Endothelial cell of umbilical vein (primary cell): ENCODE measurements around the gene PHF24. TPM values are rescaled to one million over a fixed set of nuclear protein-coding genes. Genes with fewer than 3 reads are reported as not detected.

Experiments used
- BruUV-seq: library from RNA; stranded (reverse); fragments of 400-500 nt; replicated peaks from 2 replicates; lab custom pipeline; 2021; lab: Mats Ljungman, UMichigan
- CTCF ChIA-PET: fragments of 300-600, 350-600 bp; sonication (Branson Sonifier 250); formaldehyde crosslinking; loops from one replicate; lab custom pipeline; 2021; ENCODE audit warnings: antibody characterized with exemption, inconsistent platforms; lab: Charles Lee
- POLR2A ChIA-PET: fragments of 300-600, 350-600 bp; sonication (Branson Sonifier 250); formaldehyde crosslinking; loops from one replicate; lab custom pipeline; 2021; ENCODE audit warnings: antibody characterized with exemption, inconsistent platforms; lab: Charles Lee
- DNase-seq: peaks from one replicate; pipeline ENCODE4 v3.0.0-alpha.2; 2011; ENCODE audit warnings: low read depth, low spot score
- FAIRE-seq: peaks from 2 replicates; lab custom pipeline; 2011; peaks lifted over from hg19 to GRCh38; lab: Jason Lieb, UNC
- H2AFZ ChIP-seq: 2 replicates; pipeline ENCODE4 v1.6.0; 2012; ENCODE audit warnings: low read depth, low read length, control low read depth, inconsistent platforms
- H3K27ac ChIP-seq: 2 replicates; pipeline ENCODE4 v1.5.1; 2011; ENCODE audit warnings: low read depth, mild to moderate bottlenecking, control low read depth, low read length, moderate library complexity; ENCODE audit not compliant: insufficient read depth
- H3K27me3 ChIP-seq, 2 experiments: 2 replicates each; pipeline versions ENCODE4 v1.6.0 to v1.6.1; 2011; ENCODE audit warnings: low read length in 2 of 2, mixed read lengths in 1 of 2; ENCODE audit not compliant: control insufficient read depth in 2 of 2, insufficient read depth in 2 of 2
- H3K36me3 ChIP-seq, 2 experiments: 2 replicates in 1 of 2; 3 replicates in 1 of 2; pipeline ENCODE4 v1.5.1; 2011; ENCODE audit warnings: low read length in 2 of 2, mild to moderate bottlenecking in 1 of 2, moderate library complexity in 1 of 2; ENCODE audit not compliant: control insufficient read depth in 2 of 2, insufficient read depth in 2 of 2; ENCODE audit errors: extremely low read depth in 1 of 2
- H3K4me1 ChIP-seq: 3 replicates; pipeline ENCODE4 v1.5.1; 2011; ENCODE audit warnings: mild to moderate bottlenecking, low read length; ENCODE audit not compliant: control insufficient read depth, insufficient read depth; ENCODE audit errors: extremely low read depth
- H3K4me2 ChIP-seq: 2 replicates; pipeline ENCODE4 v1.6.1; 2011; ENCODE audit warnings: low read length, control low read depth, mixed read lengths; ENCODE audit not compliant: insufficient read depth
- H3K4me3 ChIP-seq, 3 experiments: fragments of 200-600 bp in 1 of 3; sonication (generic), shearing (Covaris generic) in 1 of 3; replicated peaks in 1 of 3; 2 replicates each; pipeline ENCODE4 v1.5.1; 2011 to 2016; ENCODE audit warnings: control low read depth in 3 of 3, low read length in 3 of 3, mild to moderate bottlenecking in 2 of 3, inconsistent platforms in 1 of 3, low read depth in 1 of 3, moderate library complexity in 1 of 3; ENCODE audit not compliant: insufficient read depth in 1 of 3
- H3K79me2 ChIP-seq: 2 replicates; pipeline ENCODE4 v1.6.0; 2012; ENCODE audit warnings: low read length, inconsistent platforms; ENCODE audit not compliant: control insufficient read depth, insufficient read depth
- H3K9ac ChIP-seq: replicated peaks from 2 replicates; pipeline ENCODE3; 2011; ENCODE audit warnings: low read length, control low read depth; ENCODE audit not compliant: insufficient read depth; ENCODE audit errors: extremely low read depth
- H3K9me1 ChIP-seq: replicated peaks from 3 replicates; pipeline ENCODE4 v1.6.0; 2011; ENCODE audit warnings: mild to moderate bottlenecking, low read length; ENCODE audit not compliant: control insufficient read depth, insufficient read depth; ENCODE audit errors: extremely low read depth
- H3K9me3 ChIP-seq: replicated peaks from 2 replicates; pipeline ENCODE4 v1.5.1; 2012; ENCODE audit warnings: low read length, inconsistent platforms; ENCODE audit not compliant: control insufficient read depth, insufficient read depth
- H4K20me1 ChIP-seq: replicated peaks from 2 replicates; pipeline ENCODE3; 2011; ENCODE audit warnings: mild to moderate bottlenecking, low read length; ENCODE audit not compliant: control insufficient read depth, insufficient read depth; ENCODE audit errors: extremely low read depth
- EZH2 ChIP-seq: IDR thresholded peaks from 2 replicates; pipeline ENCODE4 v1.6.1; 2012; ENCODE audit warnings: borderline replicate concordance, low read depth, mild to moderate bottlenecking, moderate library complexity, low read length, inconsistent platforms; ENCODE audit not compliant: severe bottlenecking
- FOS ChIP-seq: IDR thresholded peaks from 2 replicates; pipeline ENCODE4 v1.6.1; 2011; ENCODE audit warnings: mild to moderate bottlenecking, low read length, moderate library complexity, borderline replicate concordance; ENCODE audit not compliant: insufficient read depth
- GATA2 ChIP-seq: IDR thresholded peaks from 2 replicates; pipeline ENCODE4 v1.7.0; 2011; ENCODE audit warnings: low read depth, mild to moderate bottlenecking, moderate library complexity, mixed read lengths, low read length; ENCODE audit not compliant: insufficient read length, insufficient read depth
- JUN ChIP-seq: IDR thresholded peaks from 2 replicates; pipeline ENCODE4 v1.6.1; 2011; ENCODE audit warnings: borderline replicate concordance, low read depth; ENCODE audit not compliant: insufficient read length, insufficient read depth
- MAX ChIP-seq: IDR thresholded peaks from 2 replicates; pipeline ENCODE4 v1.6.1; 2011; ENCODE audit not compliant: insufficient read depth, insufficient read length
- MYC ChIP-seq: IDR thresholded peaks from one replicate; pipeline ENCODE4 v1.6.1; 2011; ENCODE audit warnings: mild to moderate bottlenecking, low read depth, low read length
- POLR2A ChIP-seq: IDR thresholded peaks from 2 replicates; pipeline ENCODE4 v1.6.1; 2012; ENCODE audit warnings: low read depth, mild to moderate bottlenecking, control low read depth, low read length
- POLR2AphosphoS5 ChIP-seq: IDR thresholded peaks from 2 replicates; pipeline ENCODE4 v1.6.1; 2012; ENCODE audit warnings: low read depth, mild to moderate bottlenecking, control low read depth, low read length, moderate library complexity; ENCODE audit not compliant: insufficient read depth
- dilution Hi-C: fragments of 300-500 bp; cut with MboI; formaldehyde crosslinking; loops from one replicate; pipeline ENCODE4 v1.15.0; 2019; ENCODE audit warnings: low sequenced_read_pairs; ENCODE audit not compliant: extremely low pct_ligation_motif_present
- intact Hi-C: fragments of 100-400 bp; cut with micrococcal nuclease; formaldehyde crosslinking; loops from one replicate; pipeline ENCODE4 v1.10.0; 2022
- polyA plus RNA-seq, 4 experiments: library from polyadenylated mRNA; depleted of rRNA in 3 of 4; stranded (reverse) in 3 of 4; unstranded in 1 of 4; fragments of >200 nt; gene quantifications; 2 replicates each; pipeline versions ENCODE4 v1.2.1 to v1.2.3, GENCODE V29; 2011 to 2012; ENCODE audit warnings: missing spikeins in 1 of 4
- total RNA-seq: library from RNA; stranded (reverse); gene quantifications from 2 replicates; pipeline ENCODE4 v1.2.3, GENCODE V29; 2021
- TF ChIP-seq, protein P1 (sequence below), 2 donors: IDR thresholded peaks; 1 replicate in 1 of 2; 2 replicates in 1 of 2; pipeline ENCODE4 v1.5.1; 2011; ENCODE audit warnings: low read length in 2 of 2, mild to moderate bottlenecking in 2 of 2, moderate library complexity in 2 of 2, control low read depth in 1 of 2, inconsistent platforms in 1 of 2, low read depth in 1 of 2; ENCODE audit not compliant: insufficient read depth in 1 of 2; ENCODE audit errors: extremely low read depth in 1 of 2

Gene PHF24
- total and polyA plus RNA-seq, 2 donors (not counting 3 experiments of a cell fraction or from before 2014, with no cell fraction given) = not detected

- Histone ChIP-seq H3K27ac (no peak overlapping the region), H2AFZ (no peak overlapping the region), H3K27me3 (peaks cover 9 to 46% of the 10 kb centered on the region in 2 experiments), H3K79me2 (no peaks in the 10 kb centered on the region), H3K4me2 (no peak overlapping the region), H4K20me1 (no peaks in the 10 kb centered on the region), H3K36me3 (no peaks in the 10 kb centered on the region), H3K4me3 (no peak overlapping the region), H3K4me1 (no peaks in the 10 kb centered on the region), H3K9ac (no peak overlapping the region), H3K9me1 (no peaks in the 10 kb centered on the region), H3K9me3 (no peaks in the 10 kb centered on the region)
- intact Hi-C loops (no loop called here), dilution Hi-C loops (no loop called here)
- FAIRE-seq (no peak), DNase-seq (no peak)
- no TSS peak for BruUV-seq
- POLR2A ChIA-PET = no interaction called here
- CTCF ChIA-PET = interaction anchor here (1.0 to 1.2 kb wide), 2 partner anchors 19 to 49 kb away, joined by 4 to 5 read pairs; no protein-coding TSS in a partner anchor
- no peak for TF ChIP-seq POLR2A
- no peak for TF ChIP-seq FOS
- TF ChIP-seq MAX = no peak
- no peak for TF ChIP-seq POLR2AphosphoS5
- TF ChIP-seq EZH2 = no peak
- no peak for TF ChIP-seq MYC
- TF ChIP-seq, protein P1, sequence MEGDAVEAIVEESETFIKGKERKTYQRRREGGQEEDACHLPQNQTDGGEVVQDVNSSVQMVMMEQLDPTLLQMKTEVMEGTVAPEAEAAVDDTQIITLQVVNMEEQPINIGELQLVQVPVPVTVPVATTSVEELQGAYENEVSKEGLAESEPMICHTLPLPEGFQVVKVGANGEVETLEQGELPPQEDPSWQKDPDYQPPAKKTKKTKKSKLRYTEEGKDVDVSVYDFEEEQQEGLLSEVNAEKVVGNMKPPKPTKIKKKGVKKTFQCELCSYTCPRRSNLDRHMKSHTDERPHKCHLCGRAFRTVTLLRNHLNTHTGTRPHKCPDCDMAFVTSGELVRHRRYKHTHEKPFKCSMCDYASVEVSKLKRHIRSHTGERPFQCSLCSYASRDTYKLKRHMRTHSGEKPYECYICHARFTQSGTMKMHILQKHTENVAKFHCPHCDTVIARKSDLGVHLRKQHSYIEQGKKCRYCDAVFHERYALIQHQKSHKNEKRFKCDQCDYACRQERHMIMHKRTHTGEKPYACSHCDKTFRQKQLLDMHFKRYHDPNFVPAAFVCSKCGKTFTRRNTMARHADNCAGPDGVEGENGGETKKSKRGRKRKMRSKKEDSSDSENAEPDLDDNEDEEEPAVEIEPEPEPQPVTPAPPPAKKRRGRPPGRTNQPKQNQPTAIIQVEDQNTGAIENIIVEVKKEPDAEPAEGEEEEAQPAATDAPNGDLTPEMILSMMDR (IDR thresholded peaks at IDR 0.05; ENCODE audit: extremely low read depth in 1 of 2, insufficient read depth in 1 of 2, low read depth in 1 of 2, low read length in 2 of 2) = no peak
- no peak for TF ChIP-seq JUN
- TF ChIP-seq GATA2 = no peak
Measured at GRCh38 chr9:34948451-34948850, 9.6 kb upstream of the PHF24 start.
